OCI-LY3 (cell line): ENCODE measurements around the gene CLEC17A.

Source experiments
- H2AFZ ChIP-seq: fragments of 200-600, 300-600 bp; shearing (Covaris generic); 2 replicates; pipeline ENCODE4 v1.6.0; 2014; ENCODE audit warnings: antibody characterized with exemption, low read depth, low read length
- H3K27ac ChIP-seq: fragments of 200-600, 300-600 bp; sonication (generic); 2 replicates; pipeline ENCODE4 v1.5.1; 2014; ENCODE audit warnings: mild to moderate bottlenecking, low read length, moderate library complexity, mixed read lengths
- H3K27me3 ChIP-seq: fragments of 200-600, 300-600 bp; sonication (generic); 2 replicates; pipeline ENCODE4 v1.6.1; 2014; ENCODE audit warnings: low read depth, low read length, mixed read lengths
- H3K36me3 ChIP-seq: fragments of 200-600, 300-600 bp; sonication (generic); replicated peaks from 2 replicates; pipeline ENCODE3; 2014; ENCODE audit warnings: low read depth, low read length, mixed read lengths
- H3K4me1 ChIP-seq: fragments of 300-600, 200-600 bp; sonication (generic); 2 replicates; pipeline ENCODE4 v1.6.1; 2014; ENCODE audit warnings: low read length, mixed read lengths
- H3K4me2 ChIP-seq: fragments of 200-600, 300-600 bp; sonication (generic); 2 replicates; pipeline ENCODE4 v1.6.1; 2014; ENCODE audit warnings: low read length, mixed read lengths
- H3K4me3 ChIP-seq: fragments of 300-600, 200-600 bp; sonication (generic); 2 replicates; pipeline ENCODE4 v1.5.1; 2014; ENCODE audit warnings: antibody characterized with exemption, mild to moderate bottlenecking, low read length, moderate library complexity
- H3K79me2 ChIP-seq: fragments of 300-600, 200-600 bp; shearing (Covaris generic); 2 replicates; pipeline ENCODE4 v1.6.1; 2014; ENCODE audit warnings: mild to moderate bottlenecking, low read length, mixed read lengths
- H3K9ac ChIP-seq: fragments of 300-600, 200-600 bp; shearing (Covaris generic); 2 replicates; pipeline ENCODE4 v1.6.0; 2014; ENCODE audit warnings: mild to moderate bottlenecking, low read length, moderate library complexity
- H3K9me3 ChIP-seq: fragments of 200-600, 300-600 bp; shearing (Covaris generic); 2 replicates; pipeline ENCODE4 v1.6.1; 2014; ENCODE audit warnings: low read length, mixed read lengths; ENCODE audit not compliant: insufficient read depth
- H4K20me1 ChIP-seq: fragments of 200-600, 300-600 bp; sonication (generic); 2 replicates; pipeline ENCODE4 v1.6.1; 2016; ENCODE audit warnings: low read length, mixed read lengths; ENCODE audit not compliant: insufficient read depth
- EZH2phosphoT487 ChIP-seq: fragments of 200-600 bp; shearing (Covaris generic); IDR thresholded peaks from 2 replicates; pipeline ENCODE4 v1.6.1; 2018; ENCODE audit warnings: antibody characterized with exemption, mixed run types, low read depth
- TF ChIP-seq, protein P1 (sequence below): fragments of 200-600, 300-600 bp; sonication (generic); IDR thresholded peaks from 2 replicates; pipeline ENCODE4 v1.5.1; 2014; ENCODE audit warnings: antibody characterized with exemption, low read length, low read depth

Gene CLEC17A

GRCh38 chr19:14650161-14650560 lies 67.3 kb downstream of the CLEC17A start:
- no peak overlapping the region for H3K4me3 ChIP-seq
- no peaks in the 10 kb centered on the region for H3K79me2 ChIP-seq
- H3K36me3 ChIP-seq, result no peaks in the 10 kb centered on the region
- no peaks in the 10 kb centered on the region for H3K4me1 ChIP-seq
- no peak overlapping the region for H3K27ac ChIP-seq
- no peaks in the 10 kb centered on the region for H3K9me3 ChIP-seq
- no peak for TF ChIP-seq EZH2phosphoT487
- TF ChIP-seq, protein P1, sequence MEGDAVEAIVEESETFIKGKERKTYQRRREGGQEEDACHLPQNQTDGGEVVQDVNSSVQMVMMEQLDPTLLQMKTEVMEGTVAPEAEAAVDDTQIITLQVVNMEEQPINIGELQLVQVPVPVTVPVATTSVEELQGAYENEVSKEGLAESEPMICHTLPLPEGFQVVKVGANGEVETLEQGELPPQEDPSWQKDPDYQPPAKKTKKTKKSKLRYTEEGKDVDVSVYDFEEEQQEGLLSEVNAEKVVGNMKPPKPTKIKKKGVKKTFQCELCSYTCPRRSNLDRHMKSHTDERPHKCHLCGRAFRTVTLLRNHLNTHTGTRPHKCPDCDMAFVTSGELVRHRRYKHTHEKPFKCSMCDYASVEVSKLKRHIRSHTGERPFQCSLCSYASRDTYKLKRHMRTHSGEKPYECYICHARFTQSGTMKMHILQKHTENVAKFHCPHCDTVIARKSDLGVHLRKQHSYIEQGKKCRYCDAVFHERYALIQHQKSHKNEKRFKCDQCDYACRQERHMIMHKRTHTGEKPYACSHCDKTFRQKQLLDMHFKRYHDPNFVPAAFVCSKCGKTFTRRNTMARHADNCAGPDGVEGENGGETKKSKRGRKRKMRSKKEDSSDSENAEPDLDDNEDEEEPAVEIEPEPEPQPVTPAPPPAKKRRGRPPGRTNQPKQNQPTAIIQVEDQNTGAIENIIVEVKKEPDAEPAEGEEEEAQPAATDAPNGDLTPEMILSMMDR, result no peak
- peaks cover 14% of the 10 kb centered on the region for H3K27me3 ChIP-seq
- H3K9ac ChIP-seq, result no peak overlapping the region
- no peak overlapping the region for H3K4me2 ChIP-seq
- no peaks in the 10 kb centered on the region for H4K20me1 ChIP-seq
- H2AFZ ChIP-seq, result no peak overlapping the region

- H3K4me2 ChIP-seq, result no peak overlapping the region
- no peaks in the 10 kb centered on the region for H3K9me3 ChIP-seq
- no peak overlapping the region for H2AFZ ChIP-seq
- no peak overlapping the region for H3K9ac ChIP-seq
- peaks cover 14% of the 10 kb centered on the region for H3K27me3 ChIP-seq
- H4K20me1 ChIP-seq, result no peaks in the 10 kb centered on the region
- no peak overlapping the region for H3K27ac ChIP-seq
- H3K36me3 ChIP-seq, result no peaks in the 10 kb centered on the region
- H3K4me1 ChIP-seq, result no peaks in the 10 kb centered on the region
- H3K4me3 ChIP-seq, result no peak overlapping the region
- TF ChIP-seq, protein P1, result no peak
- TF ChIP-seq EZH2phosphoT487, result no peak
- H3K79me2 ChIP-seq, result no peaks in the 10 kb centered on the region
Measured at GRCh38 chr19:14654786-14655560, 72.1 kb downstream of the CLEC17A start.

GRCh38 chr19:14655726-14656125 lies 72.8 kb downstream of the CLEC17A start:
- Histone ChIP-seq H4K20me1 (no peaks in the 10 kb centered on the region), H3K27ac (no peak overlapping the region), H3K4me3 (no peak overlapping the region), H3K9me3 (no peaks in the 10 kb centered on the region), H3K4me1 (peaks cover 2% of the 10 kb centered on the region; the same call in 1 of the 2 replicates), H3K36me3 (no peaks in the 10 kb centered on the region), H3K9ac (no peak overlapping the region), H3K4me2 (no peak overlapping the region), H3K27me3 (peaks cover 12% of the 10 kb centered on the region), H2AFZ (no peak overlapping the region), H3K79me2 (no peaks in the 10 kb centered on the region)
- TF ChIP-seq EZH2phosphoT487, result no peak
- TF ChIP-seq, protein P1, result no peak

GRCh38 chr19:14659874-14660489 lies 77.1 kb downstream of the CLEC17A start:
- no peak overlapping the region for H3K4me3 ChIP-seq
- TF ChIP-seq, protein P1, result no peak
- no peak for TF ChIP-seq EZH2phosphoT487
- H3K4me1 ChIP-seq, result peaks cover 15% of the 10 kb centered on the region
- no peak overlapping the region for H3K4me2 ChIP-seq
- H2AFZ ChIP-seq, result no peak overlapping the region
- no peak overlapping the region for H3K9ac ChIP-seq
- no peak overlapping the region for H3K27ac ChIP-seq
- H4K20me1 ChIP-seq, result no peaks in the 10 kb centered on the region
- no peaks in the 10 kb centered on the region for H3K36me3 ChIP-seq
- no peaks in the 10 kb centered on the region for H3K79me2 ChIP-seq
- peaks cover 3% of the 10 kb centered on the region; the same call in 1 of the 2 replicates for H3K27me3 ChIP-seq
- H3K9me3 ChIP-seq, result no peaks in the 10 kb centered on the region
